ENCODE results near the gene CMTM8. TPM values are rescaled to one million over a fixed set of nuclear protein-coding genes. Genes with fewer than 3 reads are reported as not detected.

Gene CMTM8
- total RNA-seq, 2 experiments from 2014 or later = 6.1 to 7.5 TPM

- Histone ChIP-seq H3K27me3 (ENCODE audit: control insufficient read depth in 1 of 2, insufficient read depth in 2 of 2, low read length in 2 of 2) (no peaks in the 10 kb centered on the region), H3K36me3 (ENCODE audit: insufficient read depth, low read length) (no peaks in the 10 kb centered on the region), H3K4me1 (ENCODE audit: insufficient read depth, low read length) (peaks cover 34% of the 10 kb centered on the region), H3K9me3 (ENCODE audit: control insufficient read depth in 1 of 2, insufficient read depth in 1 of 2, low read length in 2 of 2) (no peaks in the 10 kb centered on the region), H3K27ac (ENCODE audit: low read depth in 1 of 2, low read length in 2 of 2) (no peak overlapping the region), H3K4me3 (ENCODE audit: low read length) (no peak overlapping the region)
- peaks cover 35% of the 10 kb centered on the region for H3K4me1 Mint-ChIP-seq (ENCODE audit: low read depth)
- POLR2A ChIA-PET = interaction anchor here (0.9 to 1.9 kb wide), 3 partner anchors 11 to 79 kb away, joined by 3 to 4 read pairs (median 3); no protein-coding TSS in a partner anchor
- H3K4me3 Mint-ChIP-seq = no peak overlapping the region
- H3K27me3 Mint-ChIP-seq = no peaks in the 10 kb centered on the region
- ATAC-seq (ENCODE audit: poor library complexity) (no peak), DNase-seq (no peak)
- no peak for TF ChIP-seq CTCF (IDR thresholded peaks at IDR 0.05)
- intact Hi-C loops (cut with DNase I, micrococcal nuclease) = loop anchor here in 1 of 2 experiments (5.0 kb wide), 1 partner anchor 50 kb away; no protein-coding TSS in a partner anchor
- no peaks in the 10 kb centered on the region for H3K36me3 Mint-ChIP-seq (ENCODE audit: low read depth)
- H3K27ac Mint-ChIP-seq = no peak overlapping the region
- H3K9me3 Mint-ChIP-seq = no peaks in the 10 kb centered on the region
- CTCF ChIA-PET = interaction anchor here (1.0 to 1.4 kb wide), 2 partner anchors 42 to 52 kb away, joined by 3 read pairs; no protein-coding TSS in a partner anchor
Measured at GRCh38 chr3:32292085-32292796, 53.8 kb downstream of the CMTM8 start.

- Mint-ChIP-seq H3K9me3 (no peaks in the 10 kb centered on the region), H3K4me3 (no peak overlapping the region), H3K27ac (peak overlapping the region; percentile 76), H3K36me3 (ENCODE audit: low read depth) (no peaks in the 10 kb centered on the region), H3K27me3 (no peaks in the 10 kb centered on the region), H3K4me1 (ENCODE audit: low read depth) (peaks cover 37% of the 10 kb centered on the region)
- ATAC-seq (ENCODE audit: poor library complexity) (no peak), DNase-seq (no peak)
- Histone ChIP-seq H3K4me1 (ENCODE audit: insufficient read depth, low read length) (peaks cover 35% of the 10 kb centered on the region), H3K36me3 (ENCODE audit: insufficient read depth, low read length) (no peaks in the 10 kb centered on the region), H3K27ac (ENCODE audit: low read depth in 1 of 2, low read length in 2 of 2) (no peak overlapping the region), H3K4me3 (ENCODE audit: low read length) (no peak overlapping the region), H3K27me3 (ENCODE audit: control insufficient read depth in 1 of 2, insufficient read depth in 2 of 2, low read length in 2 of 2) (no peaks in the 10 kb centered on the region), H3K9me3 (ENCODE audit: control insufficient read depth in 1 of 2, insufficient read depth in 1 of 2, low read length in 2 of 2) (no peaks in the 10 kb centered on the region)
- intact Hi-C loops (cut with DNase I, micrococcal nuclease) = loop anchor here in 1 of 2 experiments (5.0 kb wide), 1 partner anchor 52 kb away; no protein-coding TSS in a partner anchor
- no peak for TF ChIP-seq CTCF (IDR thresholded peaks at IDR 0.05)
- POLR2A ChIA-PET = interaction anchor here (0.6 to 1.6 kb wide), 4 partner anchors 9 to 56 kb away, joined by 3 to 4 read pairs (median 4); no protein-coding TSS in a partner anchor
- CTCF ChIA-PET = no interaction called here
Measured at GRCh38 chr3:32293903-32294302, 55.4 kb downstream of the CMTM8 start.

- peak; percentile 62 for ATAC-seq (ENCODE audit: poor library complexity)
- peaks cover 44% of the 10 kb centered on the region for H3K4me1 ChIP-seq (ENCODE audit: insufficient read depth, low read length)
- CTCF ChIA-PET = interaction anchor here (0.6 to 2.4 kb wide), 12 partner anchors 28 to 173 kb away, joined by 3 to 13 read pairs (median 4); partner anchors contain the start of gene CMTM8
- peak; percentile 93 for TF ChIP-seq CTCF (IDR thresholded peaks at IDR 0.05)
- intact Hi-C loops (cut with DNase I, micrococcal nuclease) = loop anchor here (1.0 to 2.0 kb wide), 10 partner anchors 36 to 172 kb away; no protein-coding TSS in a partner anchor
- peak; percentile 52 to 88 (median 60) for DNase-seq
- peak overlapping the region; percentile 93 for H3K27ac Mint-ChIP-seq
- H3K27me3 ChIP-seq (ENCODE audit: control insufficient read depth in 1 of 2, insufficient read depth in 2 of 2, low read length in 2 of 2) = no peaks in the 10 kb centered on the region
- POLR2A ChIA-PET = interaction anchor here (0.7 to 3.3 kb wide), 11 partner anchors 8 to 128 kb away, joined by 3 to 16 read pairs (median 4); partner anchors contain the start of gene CMTM8
- H3K27ac ChIP-seq (ENCODE audit: low read depth in 1 of 2, low read length in 2 of 2) = peak overlapping the region; percentile 60
- no peaks in the 10 kb centered on the region for H3K36me3 ChIP-seq (ENCODE audit: insufficient read depth, low read length)
- H3K27me3 Mint-ChIP-seq = no peaks in the 10 kb centered on the region
- H3K9me3 ChIP-seq (ENCODE audit: control insufficient read depth in 1 of 2, insufficient read depth in 1 of 2, low read length in 2 of 2) = no peaks in the 10 kb centered on the region
- H3K4me1 Mint-ChIP-seq (ENCODE audit: low read depth) = peaks cover 43% of the 10 kb centered on the region
- no peak overlapping the region for H3K4me3 ChIP-seq (ENCODE audit: low read length)
- H3K36me3 Mint-ChIP-seq (ENCODE audit: low read depth) = no peaks in the 10 kb centered on the region
- H3K4me3 Mint-ChIP-seq = peak overlapping the region; percentile 76
- no peaks in the 10 kb centered on the region for H3K9me3 Mint-ChIP-seq
Measured at GRCh38 chr3:32296251-32297204, 58.0 kb downstream of the CMTM8 start.
